ENCODE results near the gene PLCG2.

DNA sequence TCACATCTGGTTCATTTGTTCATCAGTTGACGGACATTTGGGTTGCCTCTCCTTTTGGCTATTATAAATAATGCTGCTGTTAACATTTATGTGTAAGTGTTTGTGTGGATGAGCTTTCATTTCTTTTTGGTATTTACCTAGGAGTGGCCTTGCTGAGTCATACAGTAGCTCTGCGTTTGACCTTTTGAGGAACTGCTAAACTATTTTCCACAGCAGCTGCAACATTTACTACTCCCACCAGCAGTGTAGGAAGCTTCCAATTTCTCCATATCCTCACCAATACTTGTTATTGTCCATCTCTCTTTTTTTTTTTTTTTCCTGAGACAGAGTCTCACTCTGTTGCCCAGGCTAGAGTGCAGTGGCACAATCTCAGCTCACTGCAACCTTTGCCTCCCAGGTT is 20.7 kb upstream of the PLCG2 start:
- TF ChIP-seq, protein P1, sequence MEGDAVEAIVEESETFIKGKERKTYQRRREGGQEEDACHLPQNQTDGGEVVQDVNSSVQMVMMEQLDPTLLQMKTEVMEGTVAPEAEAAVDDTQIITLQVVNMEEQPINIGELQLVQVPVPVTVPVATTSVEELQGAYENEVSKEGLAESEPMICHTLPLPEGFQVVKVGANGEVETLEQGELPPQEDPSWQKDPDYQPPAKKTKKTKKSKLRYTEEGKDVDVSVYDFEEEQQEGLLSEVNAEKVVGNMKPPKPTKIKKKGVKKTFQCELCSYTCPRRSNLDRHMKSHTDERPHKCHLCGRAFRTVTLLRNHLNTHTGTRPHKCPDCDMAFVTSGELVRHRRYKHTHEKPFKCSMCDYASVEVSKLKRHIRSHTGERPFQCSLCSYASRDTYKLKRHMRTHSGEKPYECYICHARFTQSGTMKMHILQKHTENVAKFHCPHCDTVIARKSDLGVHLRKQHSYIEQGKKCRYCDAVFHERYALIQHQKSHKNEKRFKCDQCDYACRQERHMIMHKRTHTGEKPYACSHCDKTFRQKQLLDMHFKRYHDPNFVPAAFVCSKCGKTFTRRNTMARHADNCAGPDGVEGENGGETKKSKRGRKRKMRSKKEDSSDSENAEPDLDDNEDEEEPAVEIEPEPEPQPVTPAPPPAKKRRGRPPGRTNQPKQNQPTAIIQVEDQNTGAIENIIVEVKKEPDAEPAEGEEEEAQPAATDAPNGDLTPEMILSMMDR (IDR thresholded peaks at IDR 0.05): no peak
- TF ChIP-seq ZFX (IDR thresholded peaks at IDR 0.05; ENCODE audit: borderline replicate concordance): no peak
